SIG-M5 (cell line): ENCODE results near the gene ECI2.
"Not testable (repeated sequence)": the region's sequence is repeated elsewhere in the genome, so short reads cannot be mapped to it uniquely, and the experiment has no call there.

Experiments
- DNase-seq: peaks from one replicate; lab custom pipeline; 2025; lab: John Stamatoyannopoulos, UW

The ECI2 gene

DNA sequence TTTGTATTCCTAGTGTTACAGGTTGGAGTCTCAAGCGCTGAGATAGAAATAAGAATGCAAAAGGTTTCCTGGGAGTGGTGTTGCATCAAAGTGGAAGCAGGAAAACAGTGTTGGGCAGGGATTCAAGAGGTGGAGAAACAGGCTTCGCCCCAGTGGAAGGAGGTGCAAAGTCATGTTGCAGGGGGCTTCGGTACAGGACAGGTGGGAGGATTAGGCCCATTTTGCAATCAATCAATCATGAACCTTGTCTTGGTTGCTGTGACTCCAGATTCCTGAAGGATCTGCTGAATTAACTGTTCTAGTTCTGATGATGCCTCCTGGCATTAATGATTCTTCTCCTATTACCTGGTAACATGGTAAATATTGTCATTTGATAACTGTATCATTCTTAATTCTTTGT, 34.1 kb downstream of the ECI2 start:
- no peak for DNase-seq

DNA sequence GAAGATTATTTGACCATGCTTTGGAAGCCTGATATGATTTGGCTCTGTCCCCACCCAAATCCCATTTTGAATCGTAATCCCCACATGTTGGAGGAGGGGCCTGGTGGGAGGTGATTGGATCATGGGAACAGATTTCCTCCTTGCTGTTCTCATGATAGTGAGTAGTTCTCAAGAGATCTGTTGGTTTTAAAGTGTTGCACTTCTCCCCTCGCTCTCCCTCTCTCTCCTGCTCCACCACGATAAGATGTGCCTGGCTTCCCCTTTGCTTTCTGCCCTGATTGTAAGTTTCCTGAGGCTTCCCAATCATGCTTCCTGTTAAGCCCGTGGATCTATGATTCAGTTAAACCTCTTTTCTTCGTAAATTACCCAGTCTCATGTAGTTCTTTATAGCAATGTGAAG, 34.7 kb downstream of the ECI2 start:
- DNase-seq, result no peak

DNA sequence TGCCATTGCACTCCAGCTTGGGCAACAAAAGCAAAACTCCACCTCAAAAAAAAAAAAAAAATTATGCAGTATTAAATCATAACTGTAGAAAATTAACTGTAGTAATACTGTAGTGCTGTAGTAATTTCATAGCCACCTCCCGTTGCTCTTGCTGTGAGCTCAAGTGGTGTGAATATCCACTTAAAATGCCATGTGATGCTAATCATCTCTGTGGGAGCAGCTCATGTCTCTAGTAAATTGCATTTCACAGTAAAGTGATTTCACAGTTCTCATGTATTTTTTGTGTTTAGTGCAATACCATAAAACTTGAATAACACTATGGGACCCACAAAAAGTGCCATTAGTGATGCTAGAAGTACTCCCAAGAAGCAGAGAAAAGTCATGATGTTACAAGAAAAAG, 42.1 kb downstream of the ECI2 start:
- DNase-seq, result no peak

DNA sequence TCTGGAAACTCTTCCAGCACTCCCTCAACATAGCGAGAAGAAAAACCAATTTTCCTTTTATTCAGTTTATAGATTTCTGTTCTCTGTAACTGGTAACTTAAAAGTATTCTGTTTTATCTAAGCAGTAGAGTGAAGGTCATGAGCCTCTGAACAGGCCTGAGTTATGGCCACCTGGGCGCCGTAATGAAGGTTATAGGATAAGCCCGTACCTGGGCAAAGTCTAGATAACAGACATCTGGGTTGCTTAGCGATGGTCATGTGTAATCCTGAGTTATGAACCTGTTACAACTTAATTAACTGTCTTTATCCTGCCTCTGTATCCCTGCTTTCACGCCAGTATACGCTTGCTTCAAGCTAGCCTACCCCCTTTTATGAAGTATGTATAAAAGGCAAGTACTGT, 43.4 kb downstream of the ECI2 start:
- no peak for DNase-seq

DNA sequence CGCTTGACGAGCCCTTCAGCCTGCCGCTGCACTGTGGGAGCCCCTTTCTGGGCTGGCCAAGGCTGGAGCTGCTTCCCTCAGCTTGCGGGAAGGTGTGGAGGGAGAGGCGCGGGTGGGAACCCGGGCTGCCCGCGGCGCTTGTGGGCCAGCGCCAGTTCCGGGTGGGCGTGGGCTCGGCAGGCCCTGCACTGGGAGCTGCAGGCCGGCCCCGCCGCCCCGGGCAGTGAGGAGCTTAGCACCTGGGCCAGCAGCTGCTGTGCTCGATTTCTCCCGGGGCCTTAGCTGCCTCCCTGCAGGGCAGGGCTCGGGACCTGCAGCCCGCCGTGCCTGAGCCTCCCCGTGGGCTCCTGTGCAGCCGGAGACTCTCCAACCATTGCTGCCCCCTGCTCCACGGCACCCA, 45.3 kb downstream of the ECI2 start:
- not testable (repeated sequence) for DNase-seq

DNA sequence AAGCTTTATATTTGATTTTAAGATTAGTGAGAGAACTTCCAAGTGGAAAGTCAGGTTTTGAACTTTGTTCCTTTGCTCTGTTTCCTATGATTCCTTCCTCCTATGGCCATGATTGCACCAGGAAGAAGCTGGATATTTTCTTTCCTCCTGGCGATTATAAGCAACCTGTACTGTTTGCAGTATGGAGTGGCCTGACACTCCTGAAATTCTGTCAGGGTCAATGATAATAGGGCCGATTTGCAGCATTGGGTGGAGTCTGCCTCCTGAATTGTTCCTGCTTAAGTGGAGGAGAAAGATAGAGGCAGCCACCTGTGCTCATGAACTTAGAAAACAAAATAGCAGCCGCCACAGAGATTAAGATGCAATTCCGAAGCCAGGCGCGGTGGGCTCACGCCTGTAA, 46.7 kb downstream of the ECI2 start:
- no peak for DNase-seq

DNA sequence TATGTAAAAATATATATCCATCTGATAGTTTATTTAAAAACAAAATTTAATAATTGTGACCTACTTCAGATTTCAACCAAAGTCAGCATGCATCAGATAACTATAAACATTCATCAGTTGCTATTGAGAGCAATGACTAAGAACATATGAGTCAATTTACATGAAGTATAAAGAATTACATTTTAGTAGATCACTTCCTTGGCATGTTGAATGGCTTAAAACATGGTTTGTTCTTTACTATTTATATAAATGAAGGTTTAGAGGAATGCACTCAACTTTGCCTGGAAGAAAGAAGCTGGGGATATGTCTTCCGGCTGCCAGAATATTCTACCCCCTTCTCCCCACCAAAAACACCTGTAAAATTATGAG, 50.1 kb downstream of the ECI2 start:
- no peak for DNase-seq

DNA sequence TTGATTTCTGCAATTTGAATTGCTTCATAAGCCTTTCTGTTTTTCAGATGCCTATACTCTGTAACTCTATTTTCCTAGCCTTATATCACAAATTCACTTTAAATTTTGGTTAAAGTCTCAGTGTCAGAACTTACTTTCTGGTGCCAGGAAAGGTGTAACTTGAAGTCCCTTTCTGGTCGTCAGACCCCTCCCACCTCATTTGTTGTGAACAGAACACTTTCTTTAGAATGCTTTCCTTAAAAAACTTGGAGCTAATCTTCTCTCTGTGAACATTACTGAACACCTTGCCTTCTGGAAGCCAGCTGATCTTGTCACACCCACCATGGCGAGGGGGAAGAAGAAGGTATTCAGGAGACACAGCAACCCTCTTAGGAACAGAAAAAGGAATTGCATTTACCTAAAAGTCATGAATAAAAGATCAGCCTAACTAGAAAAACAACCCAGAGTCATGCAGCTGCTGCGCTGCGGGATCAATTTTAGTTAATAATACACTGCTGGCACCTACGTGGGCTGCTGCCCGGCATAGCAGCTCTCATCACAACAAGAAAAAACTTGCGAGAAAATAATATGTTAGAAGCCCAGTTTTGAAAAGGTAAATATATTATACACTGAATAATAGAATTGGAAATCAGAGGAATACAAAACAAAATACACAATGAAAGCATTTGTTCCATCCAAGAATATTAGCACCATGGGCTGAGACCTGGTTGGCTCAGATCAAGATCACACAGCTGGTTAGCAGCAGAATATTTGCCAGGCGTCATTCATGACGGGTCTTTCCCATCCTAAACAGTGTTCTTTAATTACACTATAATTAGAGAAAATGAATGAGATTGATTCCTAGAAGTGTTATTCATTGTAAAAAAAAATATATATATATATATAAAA, 50.7 kb downstream of the ECI2 start:
- no peak for DNase-seq

DNA sequence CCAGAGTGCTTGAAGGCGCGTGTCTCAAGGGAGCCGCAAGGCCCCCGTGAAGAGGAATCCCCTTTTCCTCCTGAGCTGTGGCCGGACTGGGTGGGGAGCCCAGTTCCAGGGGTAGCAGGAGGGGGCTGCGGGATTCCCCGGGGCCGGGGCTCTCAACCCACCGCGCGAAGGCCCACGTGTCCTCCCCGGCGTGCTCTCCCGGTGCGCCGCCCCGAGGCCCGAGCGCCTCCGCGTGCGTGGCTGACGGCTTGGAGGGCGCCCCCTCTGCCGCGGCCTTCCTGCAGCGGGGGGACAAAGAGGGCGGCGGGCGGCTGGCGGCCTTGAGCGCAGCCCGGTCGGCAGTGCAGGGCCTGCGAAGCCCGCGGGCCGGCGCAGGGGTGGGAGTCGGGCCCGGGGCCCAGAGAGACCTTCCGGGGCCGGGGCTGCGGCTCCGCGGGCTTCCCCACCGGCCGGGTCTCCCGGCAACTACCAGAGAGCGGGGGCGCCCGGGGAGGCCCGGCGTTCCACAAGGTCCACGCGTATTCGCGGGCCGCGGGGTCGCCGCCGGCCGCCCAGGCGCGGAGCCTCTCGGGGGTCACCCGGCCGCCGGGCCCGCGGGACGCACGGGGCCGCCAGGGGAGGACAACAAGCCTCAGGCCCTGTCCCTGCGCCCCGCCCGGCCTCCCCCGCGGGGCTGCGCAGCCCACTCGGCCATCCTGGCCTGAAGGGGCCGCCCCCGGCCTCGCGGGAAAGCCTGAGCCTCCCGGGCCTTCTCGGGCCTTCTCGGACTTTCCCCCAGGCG, 56.5 kb downstream of the ECI2 start, which contains the start of gene FAM217A:
TSS of gene FAM217A (minus strand) at position 447 of the 781 bp plus-strand sequence. CDS start 1,723 bp downstream, outside the sequence.
- DNase-seq, result no peak

DNA sequence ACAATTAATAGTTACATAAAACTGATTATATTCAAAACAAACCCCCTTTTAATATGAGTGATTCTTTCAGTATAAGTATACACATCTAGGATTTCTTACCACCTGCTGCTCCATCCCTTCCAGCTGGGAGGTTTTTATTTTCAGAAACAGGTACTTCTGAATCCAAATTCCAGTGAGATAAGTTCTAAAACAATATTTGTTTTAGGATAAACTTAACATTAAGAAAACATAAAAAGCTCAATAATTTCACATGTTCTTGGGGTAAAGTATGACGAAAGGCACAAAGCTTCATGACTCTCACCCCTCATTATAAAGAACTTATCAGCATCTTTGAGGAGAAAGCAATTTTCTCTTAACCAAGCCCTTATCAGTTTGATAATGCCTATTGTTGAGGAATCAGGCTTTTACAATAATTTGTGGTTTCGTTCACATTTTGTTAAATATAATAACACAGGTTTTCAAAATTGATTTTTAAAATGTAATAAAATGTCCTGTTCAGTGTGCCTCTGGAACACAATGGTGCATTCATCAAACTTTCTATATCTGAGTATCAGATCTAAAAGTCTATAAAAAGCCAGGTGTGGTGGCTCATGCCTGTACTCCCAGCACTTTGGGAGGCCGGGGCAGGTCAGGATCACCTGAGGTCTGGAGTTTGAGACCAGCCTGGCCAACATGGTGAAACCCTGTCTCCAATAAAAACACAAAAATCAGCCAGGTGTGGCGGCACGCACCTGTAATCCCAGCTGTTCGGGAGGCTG, 60.7 kb downstream of the ECI2 start:
- DNase-seq, result no peak

DNA sequence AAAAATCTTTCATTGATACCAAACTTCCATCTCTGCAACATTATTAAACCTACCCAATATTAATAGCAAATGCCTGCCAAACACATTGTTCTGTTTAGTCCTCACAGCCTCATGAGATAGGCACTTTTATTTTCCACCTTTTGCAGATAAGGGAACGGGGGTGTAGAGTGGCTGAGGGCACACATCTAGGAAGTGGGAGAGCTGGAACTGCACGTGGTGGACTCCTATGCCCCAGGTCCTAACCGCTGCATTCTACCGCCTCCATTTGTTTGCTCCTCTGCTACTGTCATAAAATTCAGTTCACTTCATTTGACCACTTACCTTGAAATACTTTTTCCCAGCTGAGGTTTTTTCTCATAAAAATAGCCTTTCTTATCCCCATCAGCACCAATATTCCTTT, 64.0 kb downstream of the ECI2 start:
- DNase-seq, result no peak

DNA sequence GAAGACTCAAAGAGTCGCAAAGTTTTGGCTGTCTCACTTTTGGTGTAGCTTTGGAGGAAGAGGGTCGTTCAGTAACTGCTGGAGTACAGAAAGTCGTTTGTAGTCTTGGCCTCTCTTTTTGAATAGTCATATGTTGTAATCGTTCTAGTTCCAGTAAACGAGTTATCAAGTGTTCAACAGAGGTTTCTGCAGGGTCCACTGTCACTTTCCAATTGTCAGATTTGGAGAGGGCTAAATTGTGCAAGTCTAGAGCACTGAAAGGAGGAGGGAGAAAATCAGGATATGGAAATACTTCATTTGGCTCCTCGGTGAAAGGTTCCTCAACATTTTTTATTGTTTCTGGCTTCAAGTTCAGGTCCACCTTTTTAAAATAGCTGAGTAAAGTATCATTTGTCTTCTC, 66.2 kb downstream of the ECI2 start:
- DNase-seq, result no peak

DNA sequence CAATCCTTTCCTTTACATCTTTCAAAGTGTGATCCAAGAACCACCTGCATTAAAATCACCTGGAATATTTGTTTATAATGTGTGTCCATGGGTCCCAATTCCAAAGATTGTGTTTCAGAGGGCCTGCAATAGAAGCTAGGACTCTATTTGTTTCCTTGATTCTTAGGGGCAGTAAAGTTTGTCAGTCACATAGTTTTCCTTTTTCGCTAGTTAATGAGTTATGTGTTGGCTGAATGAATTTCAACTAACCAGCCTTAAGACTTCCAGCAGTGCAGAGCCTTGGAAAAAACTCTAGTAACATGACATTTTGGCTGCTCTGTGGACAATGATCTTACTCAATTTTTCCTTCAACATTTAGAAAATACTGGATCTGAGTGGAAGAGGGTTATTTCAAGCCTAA, 67.7 kb downstream of the ECI2 start:
- no peak for DNase-seq

DNA sequence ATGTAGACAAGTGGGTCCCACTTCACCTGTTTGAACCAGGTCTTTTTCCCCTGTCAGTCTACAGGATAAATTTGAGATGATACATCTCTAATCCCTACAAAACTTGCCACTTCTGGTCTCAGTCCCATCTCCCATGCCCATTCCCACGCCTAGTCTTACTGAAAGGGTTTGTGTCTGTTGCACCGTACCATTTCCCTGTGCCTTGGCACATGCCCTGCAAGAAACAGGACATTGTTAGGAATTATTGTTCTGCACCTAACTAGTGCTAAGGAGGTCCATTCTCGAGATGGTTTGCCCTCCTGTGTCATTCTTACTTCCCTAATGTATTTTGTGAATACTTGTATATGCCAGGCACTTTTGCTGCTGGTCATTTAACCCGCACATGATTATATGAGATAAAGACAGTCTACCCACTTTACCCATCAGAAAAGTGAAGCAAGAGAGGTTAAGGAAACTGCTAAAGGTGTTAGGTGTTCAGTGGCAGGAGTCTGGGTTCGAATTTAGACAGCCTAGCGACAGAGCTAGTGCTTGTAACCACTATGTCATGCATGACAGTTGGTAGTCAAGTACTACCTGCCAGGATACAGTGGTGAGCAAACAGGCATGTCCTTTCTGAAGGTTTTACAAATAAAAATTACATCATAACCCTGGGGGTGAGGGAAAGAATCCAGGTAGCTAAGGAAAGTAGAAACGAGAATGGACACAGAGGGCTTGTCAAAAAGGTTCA, 69.2 kb downstream of the ECI2 start:
- no peak for DNase-seq
